ENCODE measurements around the gene IL32. TPM values are rescaled to one million over a fixed set of nuclear protein-coding genes. Genes with fewer than 3 reads are reported as not detected.

Gene IL32
- total RNA-seq, 1 donor from 2014 or later, result 4.9 TPM

GRCh38 chr16:3112058-3112880 lies 46.8 kb downstream of the IL32 start, which contains the start of gene ZNF205:
TSS of gene ZNF205 (plus strand) at chr16:3112586. CDS start at chr16:3113431, 845 bp downstream.
- Mint-ChIP-seq H3K27ac (peak within 1 kb of the TSS; percentile 97), H3K4me3 (peak within 1 kb of the TSS; percentile 84), H3K36me3 (peaks cover 6% of the 10 kb centered on the region), H3K4me1 (peaks cover 28% of the 10 kb centered on the region), H3K27me3 (ENCODE audit: low read depth) (no peaks in the 10 kb centered on the region), H3K9me3 (no peaks in the 10 kb centered on the region)
- TF ChIP-seq, protein P1, sequence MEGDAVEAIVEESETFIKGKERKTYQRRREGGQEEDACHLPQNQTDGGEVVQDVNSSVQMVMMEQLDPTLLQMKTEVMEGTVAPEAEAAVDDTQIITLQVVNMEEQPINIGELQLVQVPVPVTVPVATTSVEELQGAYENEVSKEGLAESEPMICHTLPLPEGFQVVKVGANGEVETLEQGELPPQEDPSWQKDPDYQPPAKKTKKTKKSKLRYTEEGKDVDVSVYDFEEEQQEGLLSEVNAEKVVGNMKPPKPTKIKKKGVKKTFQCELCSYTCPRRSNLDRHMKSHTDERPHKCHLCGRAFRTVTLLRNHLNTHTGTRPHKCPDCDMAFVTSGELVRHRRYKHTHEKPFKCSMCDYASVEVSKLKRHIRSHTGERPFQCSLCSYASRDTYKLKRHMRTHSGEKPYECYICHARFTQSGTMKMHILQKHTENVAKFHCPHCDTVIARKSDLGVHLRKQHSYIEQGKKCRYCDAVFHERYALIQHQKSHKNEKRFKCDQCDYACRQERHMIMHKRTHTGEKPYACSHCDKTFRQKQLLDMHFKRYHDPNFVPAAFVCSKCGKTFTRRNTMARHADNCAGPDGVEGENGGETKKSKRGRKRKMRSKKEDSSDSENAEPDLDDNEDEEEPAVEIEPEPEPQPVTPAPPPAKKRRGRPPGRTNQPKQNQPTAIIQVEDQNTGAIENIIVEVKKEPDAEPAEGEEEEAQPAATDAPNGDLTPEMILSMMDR (IDR thresholded peaks at IDR 0.05; ENCODE audit: unreplicated experiment), result no peak
- DNase-seq (ENCODE audit: low spot score in 2 of 2, unreplicated experiment in 2 of 2), result peak; percentile 58 to 84

DNA sequence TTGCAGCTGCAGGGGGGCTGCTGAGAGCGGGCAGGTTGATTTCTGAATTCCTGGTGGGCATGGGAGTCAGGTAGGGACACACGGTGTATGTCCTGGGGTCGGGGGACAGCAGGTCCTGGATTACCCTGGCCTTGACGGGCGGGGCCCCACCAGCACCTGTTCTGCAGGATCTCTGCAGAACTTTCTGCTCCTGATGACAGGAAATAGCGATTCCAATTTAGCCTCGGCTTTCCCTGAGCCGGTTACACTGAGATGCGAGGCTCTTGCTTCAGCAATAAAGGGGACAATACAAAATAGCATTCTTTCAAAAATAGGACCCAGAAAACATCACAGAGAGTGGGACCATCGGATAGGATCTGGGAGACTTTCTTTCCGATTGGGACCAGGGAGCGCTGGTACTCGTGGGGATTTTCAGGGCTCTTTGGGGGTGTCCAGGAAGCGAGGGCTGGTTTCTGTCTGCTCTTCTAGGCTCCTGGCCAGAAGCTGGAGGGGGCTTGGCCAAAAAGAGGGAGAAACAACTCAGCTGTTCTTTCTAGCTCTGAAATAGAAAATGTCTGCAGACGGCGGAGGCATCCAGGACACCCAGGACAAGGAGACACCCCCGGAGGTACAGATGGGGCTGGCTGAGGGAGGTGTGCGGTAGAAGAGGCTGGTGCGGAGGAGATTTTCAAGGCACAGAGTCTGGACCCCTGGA lies 47.6 kb downstream of the IL32 start:
- DNase-seq (ENCODE audit: low spot score in 2 of 2, unreplicated experiment in 2 of 2), result no peak
- H3K36me3 Mint-ChIP-seq, result peaks cover 6% of the 10 kb centered on the region
- peak overlapping the region; percentile 10 for H3K27ac Mint-ChIP-seq
- peaks cover 26% of the 10 kb centered on the region for H3K4me1 Mint-ChIP-seq
- TF ChIP-seq, protein P1 (IDR thresholded peaks at IDR 0.05; ENCODE audit: unreplicated experiment), result no peak
- H3K9me3 Mint-ChIP-seq, result no peaks in the 10 kb centered on the region
- no peaks in the 10 kb centered on the region for H3K27me3 Mint-ChIP-seq (ENCODE audit: low read depth)
- H3K4me3 Mint-ChIP-seq, result peak overlapping the region; percentile 84

DNA sequence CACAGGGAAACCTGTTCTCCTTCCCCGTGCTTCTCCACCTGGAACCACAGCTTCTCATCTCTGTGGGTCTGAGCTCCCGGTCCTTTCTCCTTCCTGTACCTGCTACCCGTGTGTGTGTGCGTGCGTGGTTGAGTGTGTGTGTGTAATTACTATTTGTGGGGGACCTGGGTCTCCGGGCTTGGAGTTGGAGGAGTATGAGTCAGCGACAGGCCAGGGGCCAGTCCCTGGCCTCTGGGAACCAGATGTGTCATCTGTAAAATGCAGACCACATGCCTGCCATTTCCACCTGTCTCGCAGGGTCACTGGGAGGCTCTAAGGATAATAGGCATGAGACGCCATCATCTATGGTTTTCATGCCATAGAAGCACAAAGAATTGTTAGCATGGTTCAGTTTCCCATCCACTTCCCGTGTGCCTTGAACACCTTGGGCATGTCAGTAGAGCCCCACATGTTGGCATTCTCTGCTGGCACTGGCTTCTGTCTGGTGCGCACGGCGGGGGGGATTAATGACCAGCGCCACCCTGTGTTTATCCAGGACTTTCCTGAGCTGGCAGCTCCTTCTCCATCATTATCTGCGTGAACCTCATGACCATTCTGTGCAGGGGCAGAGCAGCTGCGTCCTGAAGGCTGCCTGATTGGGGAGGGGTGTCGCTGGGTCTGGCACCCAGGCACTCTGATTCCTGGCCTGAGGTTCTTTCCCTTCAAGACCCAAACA lies 48.5 kb downstream of the IL32 start:
- TF ChIP-seq, protein P1 (IDR thresholded peaks at IDR 0.05; ENCODE audit: unreplicated experiment), result no peak
- DNase-seq (ENCODE audit: low spot score in 2 of 2, unreplicated experiment in 2 of 2), result no peak
- Mint-ChIP-seq H3K4me1 (peaks cover 26% of the 10 kb centered on the region), H3K27ac (peak overlapping the region; percentile 47), H3K9me3 (no peaks in the 10 kb centered on the region), H3K27me3 (ENCODE audit: low read depth) (no peaks in the 10 kb centered on the region), H3K4me3 (peak overlapping the region; percentile 84), H3K36me3 (peaks cover 10% of the 10 kb centered on the region)

DNA sequence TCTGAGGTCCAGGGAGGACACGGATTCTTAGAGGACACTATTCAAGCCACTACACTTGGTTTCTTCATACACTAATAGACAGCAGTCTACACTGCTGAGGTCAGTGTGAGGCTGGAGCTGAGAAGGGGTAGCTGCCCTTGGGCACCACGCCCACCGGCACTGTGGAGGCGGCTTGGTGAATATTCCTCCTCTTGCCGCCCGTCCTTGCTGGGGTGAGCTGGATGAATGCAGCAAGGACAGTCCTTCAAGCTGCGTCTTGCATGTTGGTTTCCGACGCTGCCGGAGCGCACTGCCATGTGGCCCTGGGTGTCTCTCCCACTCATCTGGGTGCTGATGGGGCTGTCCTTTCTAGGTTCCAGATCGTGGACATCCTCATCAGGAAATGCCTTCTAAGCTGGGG lies 49.6 kb downstream of the IL32 start:
- H3K27me3 Mint-ChIP-seq (ENCODE audit: low read depth), result no peaks in the 10 kb centered on the region
- H3K4me3 Mint-ChIP-seq, result peak overlapping the region; percentile 52
- DNase-seq (ENCODE audit: low spot score in 2 of 2, unreplicated experiment in 2 of 2), result no peak
- TF ChIP-seq, protein P1 (IDR thresholded peaks at IDR 0.05; ENCODE audit: unreplicated experiment), result no peak
- peaks cover 12% of the 10 kb centered on the region for H3K36me3 Mint-ChIP-seq
- H3K9me3 Mint-ChIP-seq, result no peaks in the 10 kb centered on the region
- H3K27ac Mint-ChIP-seq, result no peak overlapping the region
- peaks cover 26% of the 10 kb centered on the region for H3K4me1 Mint-ChIP-seq

GRCh38 chr16:3115561-3115960 lies 50.1 kb downstream of the IL32 start:
- Mint-ChIP-seq H3K27ac (no peak overlapping the region), H3K27me3 (ENCODE audit: low read depth) (no peaks in the 10 kb centered on the region), H3K9me3 (no peaks in the 10 kb centered on the region), H3K36me3 (peaks cover 12% of the 10 kb centered on the region), H3K4me3 (no peak overlapping the region), H3K4me1 (peaks cover 26% of the 10 kb centered on the region)
- TF ChIP-seq, protein P1 (IDR thresholded peaks at IDR 0.05; ENCODE audit: unreplicated experiment), result no peak
- no peak for DNase-seq (ENCODE audit: low spot score in 2 of 2, unreplicated experiment in 2 of 2)

All from mesothelial cell of epicardium (in vitro differentiated cells).